AG08396 (cell line): ENCODE results near the gene OR52J3.

Experiments
- DNase-seq: peaks from one replicate; pipeline ENCODE4 v3.0.0; 2012; ENCODE audit warnings: low spot score, mixed read lengths

Gene OR52J3

DNA sequence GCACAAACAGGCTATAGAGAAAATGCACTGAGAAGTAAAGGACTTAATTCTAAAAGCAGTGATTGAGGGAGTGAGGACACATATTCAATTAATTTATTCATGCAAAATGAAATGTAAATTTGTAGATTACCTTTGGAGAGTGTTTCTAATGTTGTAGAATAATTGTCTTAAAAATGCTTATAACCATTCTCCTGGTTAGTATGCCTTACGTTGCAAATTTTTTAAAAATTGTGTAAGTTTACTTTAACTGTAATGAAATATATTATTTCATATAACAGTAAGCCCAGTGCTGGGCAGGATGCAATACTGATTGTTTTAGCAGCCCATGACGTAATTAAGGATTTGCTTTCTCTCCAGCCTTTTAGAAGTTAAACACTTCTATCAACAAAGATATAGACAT lies 49.7 kb downstream of the OR52J3 start:
- DNase-seq: no peak
